H1 (cell line): ENCODE results near the gene PCDHGB5. TPM values are rescaled to one million over a fixed set of nuclear protein-coding genes. Genes with fewer than 3 reads are reported as not detected.
A peak's percentile ranks its signal among the peaks of the same experiment; 100 is the strongest.

Source experiments
- polyA plus RNA-seq, 7 experiments: library from polyadenylated mRNA; depleted of rRNA in 3 of 7; stranded (reverse) in 5 of 7; unstranded in 2 of 7; fragments of >200 nt in 5 of 7; fragments of 200-250 nt in 2 of 7; gene quantifications; 1 replicate in 5 of 7; 2 replicates in 1 of 7; 4 replicates in 1 of 7; pipeline versions ENCODE4 v1.2.1 to v1.2.3, GENCODE V29; 2011 to 2013; ENCODE audit warnings: missing spikeins in 2 of 7, mixed read lengths in 2 of 7
- total RNA-seq: library from RNA; stranded (reverse); fragmentation: NEBNext Ultra II Directional; extraction: Animal tissue kit (Norgen Biotek cat#: 25700); gene quantifications from 2 replicates; pipeline ENCODE4 v1.2.1, GENCODE V29; 2021
- TF ChIP-seq, protein P1 (sequence below), 3 experiments: IDR thresholded peaks; 1 replicate in 2 of 3; 2 replicates in 1 of 3; pipeline versions ENCODE4 v1.5.1 to v1.6.1; 2011; ENCODE audit warnings: low read length in 3 of 3, mild to moderate bottlenecking in 3 of 3, inconsistent platforms in 2 of 3, low read depth in 1 of 3, moderate library complexity in 1 of 3; ENCODE audit not compliant: insufficient read depth in 1 of 3; ENCODE audit errors: control extremely low read depth in 1 of 3

PCDHGB5 gene
- total and polyA plus RNA-seq, 2 of the 8 experiments (the other 6 are each of a cell fraction or from before 2014, with no cell fraction given), result 1.1 to 2.6 TPM

DNA sequence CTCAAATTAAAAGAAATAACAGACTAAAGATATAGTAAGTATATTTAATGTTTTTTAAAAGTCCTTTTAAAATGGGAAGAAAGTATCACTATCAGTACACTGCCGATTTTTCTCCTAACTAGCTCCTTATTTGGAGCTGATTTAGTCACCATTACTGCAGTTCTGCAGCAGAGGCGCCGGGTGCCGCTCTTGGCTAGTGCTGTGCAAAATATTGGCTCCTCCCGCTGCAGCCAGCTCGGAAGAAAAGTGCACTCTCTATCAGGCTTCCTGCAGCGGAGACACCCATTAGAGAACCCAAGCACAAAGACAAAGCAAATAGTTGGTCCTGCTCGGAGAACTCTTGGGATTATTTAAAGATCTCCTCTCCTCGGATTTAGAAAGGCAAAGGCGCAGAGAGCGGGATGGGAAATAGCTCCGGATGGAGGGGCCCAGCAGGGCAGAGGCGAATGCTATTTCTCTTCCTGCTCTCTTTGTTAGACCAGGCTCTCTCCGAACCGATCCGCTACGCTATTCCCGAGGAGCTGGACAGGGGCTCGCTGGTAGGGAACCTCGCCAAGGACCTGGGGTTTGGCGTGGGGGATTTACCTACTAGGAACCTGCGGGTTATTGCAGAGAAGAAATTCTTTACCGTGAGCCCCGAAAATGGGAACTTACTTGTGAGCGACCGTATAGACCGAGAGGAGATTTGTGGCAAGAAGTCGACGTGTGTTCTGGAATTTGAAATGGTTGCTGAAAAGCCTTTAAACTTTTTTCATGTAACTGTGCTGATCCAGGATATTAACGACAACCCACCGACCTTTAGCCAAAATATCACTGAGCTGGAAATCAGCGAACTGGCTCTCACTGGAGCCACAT is 27.5 kb upstream of the PCDHGB5 start, which contains the start of gene PCDHGB3 (continued):
- TF ChIP-seq, protein P1, sequence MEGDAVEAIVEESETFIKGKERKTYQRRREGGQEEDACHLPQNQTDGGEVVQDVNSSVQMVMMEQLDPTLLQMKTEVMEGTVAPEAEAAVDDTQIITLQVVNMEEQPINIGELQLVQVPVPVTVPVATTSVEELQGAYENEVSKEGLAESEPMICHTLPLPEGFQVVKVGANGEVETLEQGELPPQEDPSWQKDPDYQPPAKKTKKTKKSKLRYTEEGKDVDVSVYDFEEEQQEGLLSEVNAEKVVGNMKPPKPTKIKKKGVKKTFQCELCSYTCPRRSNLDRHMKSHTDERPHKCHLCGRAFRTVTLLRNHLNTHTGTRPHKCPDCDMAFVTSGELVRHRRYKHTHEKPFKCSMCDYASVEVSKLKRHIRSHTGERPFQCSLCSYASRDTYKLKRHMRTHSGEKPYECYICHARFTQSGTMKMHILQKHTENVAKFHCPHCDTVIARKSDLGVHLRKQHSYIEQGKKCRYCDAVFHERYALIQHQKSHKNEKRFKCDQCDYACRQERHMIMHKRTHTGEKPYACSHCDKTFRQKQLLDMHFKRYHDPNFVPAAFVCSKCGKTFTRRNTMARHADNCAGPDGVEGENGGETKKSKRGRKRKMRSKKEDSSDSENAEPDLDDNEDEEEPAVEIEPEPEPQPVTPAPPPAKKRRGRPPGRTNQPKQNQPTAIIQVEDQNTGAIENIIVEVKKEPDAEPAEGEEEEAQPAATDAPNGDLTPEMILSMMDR (IDR thresholded peaks at IDR 0.05; ENCODE audit: control extremely low read depth in 1 of 3, insufficient read depth in 1 of 3, low read depth in 1 of 3, low read length in 3 of 3), result peak; percentile 14 to 28 (median 24); a peak in 3 of 4 replicates
